HUDEP-2 (cell line): Measurements from ENCODE around the gene PCDHB6.
"Not testable (repeated sequence)": the region's sequence is repeated elsewhere in the genome, so short reads cannot be mapped to it uniquely, and the experiment has no call there.

ENCODE experiments used
- DNase-seq, 76 experiments: peaks; one replicate each; lab custom pipeline; 2025; ENCODE audit not compliant: unreplicated experiment in 76 of 76; lab: John Stamatoyannopoulos, UW

Gene PCDHB6

DNA sequence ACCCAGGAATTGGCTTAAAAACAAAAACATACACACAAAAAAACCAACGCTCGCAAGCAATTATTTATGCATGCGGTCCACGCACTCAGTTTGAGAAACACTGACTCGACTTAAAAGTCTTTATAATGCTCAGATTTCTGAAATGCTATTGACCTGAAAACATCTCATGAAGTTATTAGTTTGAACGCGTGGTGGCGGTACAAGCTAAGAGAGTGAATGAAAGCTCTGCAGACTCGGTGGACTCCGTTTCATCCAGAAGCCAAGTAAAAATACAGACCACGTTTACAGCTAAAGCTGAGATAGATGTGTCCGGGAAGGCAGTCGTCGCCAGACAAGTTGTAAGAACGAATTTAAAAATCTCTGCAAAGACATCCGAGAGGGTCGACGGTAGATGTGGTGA, at the start of gene PCDHB6:
PCDHB6 (plus strand) TSS at position 246 of the 400 bp plus-strand sequence. CDS start 201 bp downstream, outside the sequence.
- no peak for DNase-seq

- peak in 6 of 76 experiments; percentile 1 to 14 (median 7) for DNase-seq
These were observed 49.5 kb upstream of the PCDHB6 start, which contains the start of gene PCDHB3 for GRCh38 chr5:141100243-141100805. PCDHB3 (plus strand) TSS chr5:141100473; CDS start chr5:141100650, 177 bp downstream.

- DNase-seq: no peak
These were observed 48.8 kb upstream of the PCDHB6 start for GRCh38 chr5:141101059-141101458.

DNA sequence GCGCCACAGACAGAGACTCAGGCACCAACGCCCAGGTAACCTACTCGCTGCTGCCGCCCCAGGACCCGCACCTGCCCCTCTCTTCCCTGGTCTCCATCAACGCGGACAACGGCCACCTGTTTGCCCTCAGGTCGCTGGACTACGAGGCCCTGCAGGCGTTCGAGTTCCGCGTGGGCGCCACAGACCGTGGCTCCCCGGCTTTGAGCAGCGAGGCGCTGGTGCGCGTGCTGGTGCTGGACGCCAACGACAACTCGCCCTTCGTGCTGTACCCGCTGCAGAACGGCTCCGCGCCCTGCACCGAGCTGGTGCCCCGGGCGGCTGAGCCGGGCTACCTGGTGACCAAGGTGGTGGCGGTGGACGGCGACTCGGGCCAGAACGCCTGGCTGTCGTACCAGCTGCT, 47.8 kb upstream of the PCDHB6 start:
- DNase-seq: not testable (repeated sequence)

DNA sequence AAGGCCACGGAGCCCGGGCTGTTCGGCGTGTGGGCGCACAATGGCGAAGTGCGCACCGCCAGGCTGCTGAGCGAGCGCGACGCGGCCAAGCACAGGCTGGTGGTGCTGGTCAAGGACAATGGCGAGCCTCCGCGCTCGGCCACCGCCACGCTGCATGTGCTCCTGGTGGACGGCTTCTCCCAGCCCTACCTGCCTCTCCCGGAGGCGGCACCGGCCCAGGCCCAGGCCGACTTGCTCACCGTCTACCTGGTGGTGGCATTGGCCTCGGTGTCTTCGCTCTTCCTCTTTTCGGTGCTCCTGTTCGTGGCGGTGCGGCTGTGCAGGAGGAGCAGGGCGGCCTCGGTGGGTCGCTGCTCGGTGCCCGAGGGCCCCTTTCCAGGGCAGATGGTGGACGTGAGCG, 47.4 kb upstream of the PCDHB6 start:
- not testable (repeated sequence) for DNase-seq

DNA sequence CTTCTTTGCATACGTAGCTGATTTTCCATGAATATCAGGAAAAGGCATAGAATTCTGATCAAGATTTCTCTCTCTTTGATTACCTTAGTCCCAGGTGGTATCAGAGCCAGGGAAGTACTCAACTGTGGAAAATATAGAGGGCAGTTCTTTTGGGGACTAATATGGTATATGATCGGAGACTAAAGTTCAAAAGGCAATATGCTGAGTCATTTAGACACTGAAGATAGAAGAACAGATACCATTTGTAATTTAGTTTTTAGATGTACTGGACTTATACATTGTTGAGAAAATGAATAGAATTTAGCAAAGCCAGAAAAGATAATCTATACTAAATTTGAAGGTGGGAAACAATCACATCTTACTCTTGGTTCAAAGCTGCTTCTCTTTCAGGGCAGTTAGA, 44.5 kb upstream of the PCDHB6 start:
- no peak for DNase-seq

DNA sequence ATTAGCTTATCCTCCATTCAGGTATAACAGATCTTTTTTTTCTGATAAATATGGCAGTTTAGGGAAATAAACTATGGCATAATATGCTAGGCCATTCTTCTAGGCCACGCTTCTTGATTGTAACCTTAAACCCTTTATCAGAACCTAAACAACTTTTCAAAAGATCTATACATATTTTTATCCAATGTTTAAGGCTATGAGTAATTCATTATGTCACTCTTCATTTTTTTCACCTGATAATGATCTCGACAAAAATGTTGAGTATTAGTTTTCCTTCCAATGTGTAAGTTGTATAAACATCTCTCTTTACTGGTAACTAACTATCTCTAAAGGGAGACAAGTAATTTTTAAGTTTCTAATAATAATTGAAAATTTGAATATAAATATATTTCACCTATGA, 30.6 kb upstream of the PCDHB6 start:
- DNase-seq: no peak

- peak in 1 of 76 experiments; percentile 7 for DNase-seq
These were observed 28.3 kb upstream of the PCDHB6 start, which contains the start of gene PCDHB4 for GRCh38 chr5:141121563-141121962. PCDHB4 (plus strand) TSS chr5:141121818; CDS start chr5:141121999, 181 bp downstream.

GRCh38 chr5:141121985-141122384, 27.9 kb upstream of the PCDHB6 start:
- DNase-seq: no peak

DNA sequence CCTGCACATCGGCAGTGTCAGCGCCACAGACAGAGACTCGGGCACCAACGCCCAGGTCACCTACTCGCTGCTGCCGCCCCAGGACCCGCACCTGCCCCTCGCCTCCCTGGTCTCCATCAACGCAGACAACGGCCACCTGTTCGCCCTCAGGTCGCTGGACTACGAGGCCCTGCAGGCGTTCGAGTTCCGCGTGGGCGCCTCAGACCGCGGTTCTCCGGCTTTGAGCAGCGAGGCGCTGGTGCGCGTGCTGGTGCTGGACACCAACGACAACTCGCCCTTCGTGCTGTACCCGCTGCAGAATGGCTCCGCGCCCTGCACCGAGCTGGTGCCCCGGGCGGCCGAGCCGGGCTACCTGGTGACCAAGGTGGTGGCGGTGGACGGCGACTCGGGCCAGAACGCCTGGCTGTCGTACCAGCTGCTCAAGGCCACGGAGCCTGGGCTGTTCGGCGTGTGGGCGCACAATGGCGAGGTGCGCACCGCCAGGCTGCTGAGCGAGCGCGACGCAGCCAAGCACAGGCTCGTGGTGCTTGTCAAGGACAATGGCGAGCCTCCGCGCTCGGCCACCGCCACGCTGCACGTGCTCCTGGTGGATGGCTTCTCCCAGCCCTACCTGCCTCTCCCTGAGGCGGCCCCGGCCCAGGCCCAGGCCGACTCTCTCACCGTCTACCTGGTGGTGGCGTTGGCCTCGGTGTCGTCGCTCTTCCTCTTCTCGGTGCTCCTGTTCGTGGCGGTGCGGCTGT, 26.3 kb upstream of the PCDHB6 start:
- DNase-seq: not testable (repeated sequence)

DNA sequence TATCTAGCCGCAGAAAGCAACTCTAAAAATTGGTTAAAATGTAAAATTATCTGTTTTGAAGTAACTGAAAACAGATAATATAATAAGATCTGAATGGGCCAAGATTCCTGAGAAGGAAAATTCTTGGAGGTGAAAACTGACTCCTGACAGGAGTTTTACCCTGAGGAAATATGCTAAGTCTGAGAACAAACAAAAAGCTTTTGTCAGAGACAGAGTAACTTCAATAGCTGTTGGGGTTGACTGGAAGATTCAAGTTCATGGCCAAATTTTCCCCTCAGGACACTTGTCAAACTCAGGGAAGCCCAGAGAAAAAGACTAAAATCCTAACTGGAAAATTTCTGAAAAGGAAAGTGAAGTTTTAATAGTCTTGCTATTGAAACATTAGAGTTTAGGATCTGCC, 22.6 kb upstream of the PCDHB6 start:
- DNase-seq: no peak

- DNase-seq: peak in 5 of 76 experiments; percentile 0 to 6 (median 3)
These were observed 14.7 kb upstream of the PCDHB6 start, which contains the start of gene PCDHB5 for GRCh38 chr5:141135030-141135717. PCDHB5 (plus strand) TSS chr5:141135206; CDS start chr5:141135435, 229 bp downstream.

DNA sequence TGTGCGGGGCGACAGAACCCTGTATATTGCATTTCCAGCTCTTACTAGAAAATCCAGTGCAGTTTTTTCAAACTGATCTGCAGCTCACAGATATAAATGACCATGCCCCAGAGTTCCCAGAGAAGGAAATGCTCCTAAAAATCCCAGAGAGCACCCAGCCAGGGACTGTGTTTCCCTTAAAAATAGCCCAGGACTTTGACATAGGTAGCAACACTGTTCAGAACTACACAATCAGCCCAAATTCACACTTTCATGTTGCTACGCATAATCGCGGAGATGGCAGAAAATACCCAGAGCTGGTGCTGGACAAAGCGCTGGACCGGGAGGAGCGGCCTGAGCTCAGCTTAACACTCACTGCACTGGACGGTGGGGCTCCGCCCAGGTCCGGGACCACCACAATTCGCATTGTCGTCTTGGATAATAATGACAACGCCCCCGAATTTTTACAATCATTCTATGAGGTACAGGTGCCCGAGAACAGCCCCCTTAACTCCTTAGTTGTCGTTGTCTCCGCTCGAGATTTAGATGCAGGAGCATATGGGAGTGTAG, 14.1 kb upstream of the PCDHB6 start:
- DNase-seq: no peak

- not testable (repeated sequence) for DNase-seq
These were observed 12.5 kb upstream of the PCDHB6 start for GRCh38 chr5:141137346-141137745.

- DNase-seq: no peak
These were observed 551 bp downstream of the PCDHB6 start for GRCh38 chr5:141150224-141150992.

DNA sequence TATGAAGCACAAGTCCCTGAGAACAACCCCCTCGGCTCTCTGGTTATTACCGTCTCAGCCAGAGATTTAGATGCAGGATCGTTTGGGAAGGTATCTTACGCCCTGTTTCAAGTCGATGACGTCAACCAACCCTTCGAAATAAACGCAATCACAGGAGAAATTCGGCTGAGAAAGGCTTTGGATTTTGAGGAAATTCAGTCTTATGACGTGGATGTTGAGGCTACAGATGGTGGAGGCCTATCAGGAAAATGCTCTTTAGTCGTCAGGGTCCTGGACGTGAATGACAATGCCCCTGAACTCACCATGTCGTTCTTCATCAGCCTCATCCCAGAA, 1.1 kb downstream of the PCDHB6 start:
- DNase-seq: no peak

- DNase-seq: not testable (repeated sequence)
These were observed 1.8 kb downstream of the PCDHB6 start for GRCh38 chr5:141151632-141152031.

GRCh38 chr5:141152096-141152495, 2.2 kb downstream of the PCDHB6 start:
- DNase-seq: not testable (repeated sequence)

DNA sequence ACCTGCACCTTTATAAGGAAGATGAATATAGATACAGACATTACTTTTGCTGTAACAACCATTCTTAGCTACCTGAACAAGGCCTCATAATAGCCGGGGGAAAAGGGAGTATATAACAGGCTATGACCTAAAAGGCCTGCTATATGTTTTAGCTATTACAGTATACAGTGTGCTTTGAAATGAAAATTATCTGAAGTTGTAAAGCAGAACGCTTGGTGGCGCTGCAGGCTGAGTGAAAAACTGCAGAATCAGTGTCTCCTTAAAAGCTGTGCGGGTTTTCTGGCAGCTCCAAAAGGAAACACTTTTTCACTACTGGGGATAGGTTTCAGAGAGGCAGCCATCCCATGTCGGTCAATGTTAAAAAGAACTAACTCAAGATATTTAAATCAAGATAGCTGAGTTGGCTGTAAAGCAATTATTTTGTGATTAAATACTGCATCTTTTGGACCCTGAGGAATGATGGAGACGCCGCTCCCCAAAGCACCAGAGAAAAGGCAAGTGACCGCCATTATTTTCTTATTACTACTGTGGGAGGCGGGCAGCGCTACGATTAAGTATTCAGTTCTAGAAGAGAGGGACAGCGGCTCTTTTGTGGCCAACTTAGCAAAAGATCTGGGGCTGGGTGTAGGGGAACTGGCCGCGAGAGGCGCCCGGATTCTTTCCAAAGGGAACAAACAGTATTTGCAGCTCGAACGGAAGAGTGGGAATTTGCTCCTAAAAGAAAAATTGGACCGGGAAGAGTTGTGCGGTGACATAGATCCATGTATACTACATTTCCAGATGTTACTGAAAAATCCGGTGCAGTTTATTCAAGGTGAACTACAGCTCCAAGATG, 5.9 kb downstream of the PCDHB6 start:
- no peak for DNase-seq

- not testable (repeated sequence) for DNase-seq
These were observed 7.5 kb downstream of the PCDHB6 start for GRCh38 chr5:141157356-141157755.
